ENCODE measurements around the gene TPST1.
A peak's percentile ranks its signal among the peaks of the same experiment; 100 is the strongest.
"Not testable (repeated sequence)": the region's sequence is repeated elsewhere in the genome, so short reads cannot be mapped to it uniquely, and the experiment has no call there.

The TPST1 gene

DNA sequence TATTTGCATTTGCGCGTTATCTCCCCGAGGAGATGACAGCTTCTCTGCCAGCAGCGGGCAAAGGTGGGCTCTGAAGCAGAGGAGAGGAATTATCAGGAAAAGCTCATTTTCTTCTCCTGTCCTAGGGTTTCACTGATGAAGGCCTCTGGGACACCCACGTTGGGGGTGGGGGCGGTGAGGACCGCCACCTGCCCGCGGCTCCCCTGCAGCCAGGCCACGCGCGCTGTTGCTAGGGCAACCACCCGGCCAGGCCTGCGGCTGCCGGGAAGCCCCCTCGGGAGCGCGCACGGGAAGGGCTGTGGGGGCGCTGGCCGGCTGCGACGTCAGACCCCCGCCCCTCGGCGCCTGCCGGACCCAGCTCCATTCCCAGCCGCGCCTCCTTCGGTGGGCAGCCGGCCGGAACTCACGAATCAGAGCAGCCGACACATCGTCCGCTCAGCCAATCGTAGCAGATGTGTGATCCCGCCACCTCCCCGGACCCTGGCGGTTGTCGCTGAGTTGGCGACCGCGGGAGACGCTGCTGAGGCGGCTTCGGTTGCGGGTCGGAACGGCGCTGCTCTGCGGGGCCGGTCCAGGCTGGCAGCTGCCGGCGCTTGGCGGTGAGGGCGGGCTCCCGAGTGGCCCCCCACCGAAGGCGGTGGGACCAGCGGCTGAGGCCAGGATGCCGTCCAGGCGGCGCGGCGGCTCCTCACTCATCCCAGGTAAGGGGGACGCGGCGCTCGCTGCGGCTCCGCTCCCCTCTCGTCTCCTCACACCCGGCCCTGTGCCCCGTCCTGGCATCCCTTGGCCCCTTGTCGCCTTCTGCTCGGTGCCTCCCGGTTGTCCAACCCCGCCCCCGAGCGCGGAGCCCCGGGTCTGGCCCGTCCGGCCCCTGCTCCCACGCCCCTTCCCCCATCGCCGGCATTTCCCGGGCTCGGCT lies at the start of gene TPST1:
TPST1 (plus strand) TSS at position 513 of the 919 bp plus-strand sequence. CDS start 35,092 bp downstream, outside the sequence.
- peak; percentile 83 for DNase-seq (ENCODE audit: low read depth)

DNA sequence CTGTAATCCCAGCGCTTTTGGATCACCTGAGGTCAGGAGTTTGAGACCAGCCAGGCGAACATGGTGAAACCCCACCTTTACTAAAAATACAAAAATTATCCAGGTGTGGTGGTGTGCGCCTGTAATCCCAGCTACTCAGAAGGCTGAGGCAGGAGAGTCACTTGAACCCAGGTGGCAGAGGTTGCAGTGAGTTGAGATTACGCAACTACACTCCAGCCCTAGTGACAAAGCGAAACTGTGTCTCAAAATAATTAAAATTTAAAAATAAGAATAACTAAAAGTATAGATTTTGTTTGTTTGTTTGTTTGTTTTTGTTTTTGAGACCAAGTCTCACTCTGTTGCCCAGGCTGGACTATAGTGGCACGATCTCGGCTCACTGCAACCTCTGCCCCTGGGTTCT lies 49.1 kb upstream of the TPST1 start:
- DNase-seq (ENCODE audit: low read depth): not testable (repeated sequence)

DNA sequence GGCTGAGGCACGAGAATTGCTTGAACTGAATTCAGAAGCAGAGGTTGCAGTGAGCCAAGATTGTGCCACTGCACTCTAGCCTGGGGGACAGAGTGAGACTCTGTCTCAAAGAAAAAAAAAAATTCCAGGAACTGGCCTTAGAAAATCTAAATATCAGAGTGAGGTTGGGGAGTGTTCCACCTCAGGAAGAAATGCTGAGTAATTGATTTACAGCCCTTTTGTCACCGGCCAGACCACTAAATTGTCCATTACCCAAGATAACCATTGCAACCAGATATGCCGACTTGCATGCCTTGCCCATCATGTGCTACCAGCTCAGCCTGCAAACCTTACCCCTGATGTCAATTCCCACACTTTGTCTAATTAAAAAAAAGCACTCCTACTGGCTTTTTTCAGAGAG lies 48.1 kb upstream of the TPST1 start:
- no peak for DNase-seq (ENCODE audit: low read depth)

DNA sequence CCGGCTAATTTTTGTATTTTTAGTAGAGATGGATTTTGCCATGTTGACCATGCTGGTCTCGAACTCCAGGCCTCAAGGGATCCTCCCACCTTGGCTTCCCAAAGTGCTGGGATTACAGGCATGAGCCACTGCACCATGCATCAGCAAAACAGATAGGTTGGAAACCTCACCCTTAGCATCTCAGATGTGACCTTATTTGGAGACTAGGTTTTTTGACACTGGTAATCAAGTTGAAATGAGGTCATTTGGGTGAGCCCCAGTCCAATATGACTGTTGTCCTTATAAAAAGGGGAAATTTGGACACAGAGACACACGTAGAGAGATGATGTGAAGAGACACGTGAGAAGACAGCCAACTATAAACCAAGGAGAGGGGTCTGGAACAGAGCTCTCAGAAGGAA lies 42.5 kb upstream of the TPST1 start:
- DNase-seq (ENCODE audit: low read depth): no peak

GRCh38 chr7:66163186-66163610 lies 41.9 kb upstream of the TPST1 start:
- no peak for DNase-seq (ENCODE audit: low read depth)

DNA sequence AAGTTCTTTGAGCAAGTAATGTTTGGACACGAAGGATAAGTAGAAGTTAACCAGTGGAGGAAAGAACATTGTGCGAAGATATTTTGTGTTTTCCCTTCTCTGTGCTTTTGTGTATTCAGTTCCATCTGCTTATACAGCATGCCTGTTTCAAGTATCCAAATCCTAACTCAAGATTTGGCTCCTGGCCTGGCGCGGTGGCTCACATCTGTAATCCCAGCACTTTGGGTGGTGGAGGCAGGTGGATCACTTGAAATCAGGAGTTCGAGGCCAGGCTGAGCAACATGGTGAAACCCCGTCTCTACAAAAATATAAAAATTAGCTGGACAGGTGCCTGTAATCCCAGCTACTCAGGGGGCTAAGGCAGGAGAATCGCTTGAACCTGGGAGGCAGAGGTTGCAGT lies 40.8 kb upstream of the TPST1 start:
- no peak for DNase-seq (ENCODE audit: low read depth)

GRCh38 chr7:66167773-66168387 lies 37.3 kb upstream of the TPST1 start:
- peak; percentile 93 for DNase-seq (ENCODE audit: low read depth)

- no peak for DNase-seq (ENCODE audit: low read depth)
These were observed 35.5 kb upstream of the TPST1 start for GRCh38 chr7:66169616-66170015.

DNA sequence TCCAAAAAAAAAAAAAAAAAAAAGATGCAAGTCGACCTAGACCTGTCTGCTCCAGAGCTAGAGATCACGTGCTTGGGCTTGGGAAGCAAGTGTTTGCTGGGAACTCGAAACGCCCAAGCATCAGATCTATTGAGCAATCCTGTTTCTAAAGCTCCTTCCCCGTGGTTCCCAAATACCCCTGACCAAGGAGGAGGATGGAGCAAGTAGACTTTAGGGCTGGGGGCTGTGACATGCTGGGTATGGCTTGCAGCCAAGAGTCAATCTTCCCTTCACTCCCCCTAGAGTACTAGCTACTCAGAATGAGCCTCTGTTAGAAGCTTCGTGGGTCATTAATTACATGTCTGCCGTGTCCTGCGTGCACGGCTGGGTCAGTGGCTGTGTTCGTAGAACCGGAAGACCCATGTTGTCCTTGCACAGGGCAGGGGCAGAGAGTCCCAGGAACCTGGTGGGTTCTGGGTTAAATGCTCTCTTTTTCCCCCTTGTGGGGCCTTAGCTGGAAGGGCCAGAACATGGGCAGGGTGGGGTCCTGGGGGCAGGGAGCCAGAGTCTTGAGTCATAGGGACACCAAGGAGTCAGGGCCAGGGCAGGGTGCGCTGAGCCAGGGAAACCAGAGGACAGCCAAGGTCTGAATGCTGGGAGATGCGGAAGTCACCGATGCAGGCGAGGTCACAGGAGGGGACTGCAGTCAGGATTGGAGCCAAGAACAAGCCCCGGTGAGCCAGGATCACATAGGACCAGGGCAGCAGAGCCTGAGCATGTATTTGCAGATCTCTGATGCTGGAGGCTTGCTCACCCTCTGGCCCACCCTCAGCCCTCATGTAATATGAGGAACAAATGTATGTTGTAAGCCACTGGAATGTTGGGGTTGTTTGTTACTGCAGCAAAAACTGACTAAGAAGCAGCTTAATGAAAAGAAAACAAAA lies 34.6 kb upstream of the TPST1 start:
- peak; percentile 52 for DNase-seq (ENCODE audit: low read depth)

DNA sequence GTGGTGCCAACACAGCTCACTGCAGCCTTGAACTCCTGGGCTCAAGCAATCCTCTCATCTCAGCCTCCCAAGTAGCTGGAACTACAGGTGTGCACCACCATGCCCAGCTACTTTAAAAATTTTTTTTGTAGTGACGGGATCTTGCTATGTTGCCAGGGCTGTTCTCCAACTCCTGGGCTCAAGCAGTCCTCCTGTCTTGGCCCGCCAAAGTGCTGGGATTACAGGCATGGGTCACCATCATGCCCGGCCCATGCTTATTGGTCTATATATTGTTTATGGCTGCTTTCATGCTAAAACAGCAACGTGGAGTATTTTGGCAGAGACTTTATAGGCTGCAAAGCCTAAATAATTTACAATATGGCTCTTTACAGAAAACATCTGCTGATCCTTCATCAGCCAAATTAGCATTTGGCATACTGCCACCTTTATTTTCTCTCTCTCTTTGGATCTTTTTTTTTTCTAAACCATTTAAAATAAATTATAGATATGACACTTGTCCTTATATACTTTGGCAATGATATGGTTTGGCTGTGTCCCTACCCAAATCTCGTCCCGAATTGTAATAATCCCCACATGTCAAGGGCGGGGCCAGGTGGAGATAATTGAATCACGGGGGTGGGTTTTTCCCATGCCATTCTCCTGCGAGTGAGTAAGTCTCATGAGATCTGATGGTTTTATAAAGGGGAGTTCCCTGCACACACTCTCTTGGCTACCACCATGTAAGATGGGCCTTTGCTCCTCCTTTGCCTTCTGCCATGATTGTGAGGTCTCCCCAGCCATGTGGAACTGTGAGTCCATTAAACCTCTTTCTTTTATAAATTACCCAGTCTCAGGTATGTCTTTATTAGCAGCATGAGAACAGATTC lies 32.4 kb upstream of the TPST1 start:
- not testable (repeated sequence) for DNase-seq (ENCODE audit: low read depth)

DNA sequence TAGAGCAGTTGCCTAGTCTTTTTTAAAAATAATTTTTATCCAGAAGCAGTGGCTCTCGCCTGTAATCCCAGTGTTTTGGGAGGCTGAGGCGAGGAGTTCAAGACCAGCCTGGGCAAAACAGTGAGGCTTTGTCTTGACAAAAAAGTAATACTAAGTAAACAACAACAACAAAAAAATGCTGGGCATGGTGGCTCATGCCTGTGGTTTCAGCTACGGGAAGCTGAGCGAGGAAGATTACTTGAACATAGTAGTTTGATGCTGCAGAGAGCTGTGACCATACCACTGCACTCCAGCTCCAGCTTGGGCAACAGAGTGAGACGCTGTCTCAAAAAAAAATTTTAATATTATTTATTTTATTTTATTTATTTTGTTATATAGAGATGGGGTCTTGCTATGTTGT lies 31.3 kb upstream of the TPST1 start:
- DNase-seq (ENCODE audit: low read depth): peak; percentile 30

GRCh38 chr7:66175006-66175405 lies 30.1 kb upstream of the TPST1 start:
- DNase-seq (ENCODE audit: low read depth): not testable (repeated sequence)

DNA sequence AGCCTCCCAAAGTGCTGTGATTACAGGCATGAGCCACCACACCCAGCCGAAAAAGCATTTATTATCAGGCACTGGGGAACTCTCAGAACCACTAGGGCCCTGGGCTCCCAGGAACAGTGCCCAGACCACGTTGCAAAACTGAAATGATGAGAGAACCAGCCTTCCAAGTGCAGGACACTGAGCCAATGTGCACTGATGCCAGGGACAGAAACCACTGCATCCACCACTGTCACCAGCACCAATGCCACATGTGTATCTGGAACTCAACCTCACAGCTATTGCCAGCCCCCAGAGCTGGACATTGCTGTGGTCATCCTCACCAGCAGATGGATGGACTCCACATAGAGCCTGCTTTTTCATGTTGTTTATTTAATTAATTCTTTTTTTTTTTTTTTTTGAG lies 28.2 kb upstream of the TPST1 start:
- peak; percentile 88 for DNase-seq (ENCODE audit: low read depth)

DNA sequence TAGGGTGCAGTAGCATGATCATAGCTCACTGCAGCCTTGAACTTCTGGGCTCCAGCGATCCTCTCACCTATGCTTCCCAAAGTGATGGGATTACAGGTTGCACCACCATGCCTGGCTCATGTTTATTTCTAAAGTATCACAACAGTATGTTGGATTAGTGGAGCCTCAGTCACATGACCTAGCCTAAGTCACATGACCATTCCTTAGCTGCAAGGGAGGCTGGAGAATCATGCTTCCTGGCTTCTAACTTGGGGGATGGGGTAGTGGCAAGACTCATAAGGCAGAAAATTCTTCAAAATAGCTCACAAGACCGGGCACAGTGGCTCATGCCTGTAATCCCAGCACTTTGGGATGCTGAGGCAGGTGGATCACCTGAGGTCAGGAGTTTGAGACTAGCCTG lies 26.9 kb upstream of the TPST1 start:
- DNase-seq (ENCODE audit: low read depth): no peak

GRCh38 chr7:66181329-66181728 lies 23.8 kb upstream of the TPST1 start:
- DNase-seq (ENCODE audit: low read depth): no peak

GRCh38 chr7:66181845-66182244 lies 23.3 kb upstream of the TPST1 start:
- no peak for DNase-seq (ENCODE audit: low read depth)

DNA sequence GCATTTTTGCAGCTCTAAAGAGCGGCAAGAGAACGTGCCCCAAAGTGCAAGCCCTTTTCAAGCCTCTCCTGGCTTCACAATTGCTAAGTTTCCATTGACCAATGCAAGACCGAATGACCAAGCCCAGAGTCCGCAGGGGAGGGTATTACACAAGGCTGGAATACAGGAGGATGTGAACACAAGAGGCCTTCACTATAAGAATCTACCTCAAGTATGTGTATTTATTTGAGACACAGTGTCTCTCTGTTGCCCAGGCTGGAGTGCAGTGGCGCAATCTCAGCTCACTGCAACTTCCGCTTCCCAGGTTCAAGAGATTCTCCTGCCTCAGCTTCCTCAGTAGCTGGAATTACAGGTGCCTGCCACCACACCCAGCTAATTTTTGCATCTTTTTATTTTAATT lies 22.2 kb upstream of the TPST1 start:
- DNase-seq (ENCODE audit: low read depth): no peak

DNA sequence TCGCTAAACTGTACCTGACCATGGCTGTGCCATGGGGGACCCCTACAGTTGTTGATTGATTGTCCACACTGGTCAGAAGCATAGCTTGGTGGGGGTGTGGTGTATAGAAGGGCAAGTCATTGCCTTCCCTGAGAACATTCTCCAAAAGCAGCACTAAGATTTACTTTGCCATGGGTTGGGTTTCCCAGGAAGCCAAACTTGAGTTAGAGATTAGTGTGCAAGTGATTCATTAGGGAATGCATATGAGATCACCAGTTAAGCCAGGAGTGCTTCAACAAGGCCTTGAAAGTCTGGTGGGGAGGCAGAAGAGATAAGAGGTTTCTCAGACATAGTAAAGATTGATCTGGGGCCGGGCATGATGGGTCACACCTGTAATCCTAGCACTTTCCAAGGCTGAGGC lies 21.4 kb upstream of the TPST1 start:
- DNase-seq (ENCODE audit: low read depth): peak; percentile 40

DNA sequence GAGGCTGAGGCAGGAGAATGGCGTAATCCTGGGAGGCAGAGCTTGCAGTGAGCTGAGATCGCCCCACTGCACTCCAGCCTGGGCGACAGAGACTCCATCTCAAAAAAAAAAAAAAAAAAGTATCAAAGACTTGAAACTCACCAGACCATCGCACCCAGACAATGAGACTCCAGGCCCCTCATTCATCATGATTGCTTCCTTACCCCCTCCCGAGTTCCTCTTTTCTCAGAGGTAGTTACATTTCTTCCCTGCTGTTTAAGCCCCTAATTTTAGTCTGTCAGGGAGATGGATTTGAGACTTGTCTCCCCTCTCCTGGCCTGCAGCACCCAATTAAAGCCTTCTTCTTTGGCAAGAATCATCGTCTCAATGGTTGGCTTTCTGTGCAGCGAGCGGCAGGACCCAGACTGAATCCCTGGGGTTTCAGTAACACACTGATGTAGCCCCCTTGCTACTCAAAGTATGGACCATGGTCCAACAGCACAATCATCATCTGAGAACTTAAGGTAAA lies 19.4 kb upstream of the TPST1 start:
- no peak for DNase-seq (ENCODE audit: low read depth)

DNA sequence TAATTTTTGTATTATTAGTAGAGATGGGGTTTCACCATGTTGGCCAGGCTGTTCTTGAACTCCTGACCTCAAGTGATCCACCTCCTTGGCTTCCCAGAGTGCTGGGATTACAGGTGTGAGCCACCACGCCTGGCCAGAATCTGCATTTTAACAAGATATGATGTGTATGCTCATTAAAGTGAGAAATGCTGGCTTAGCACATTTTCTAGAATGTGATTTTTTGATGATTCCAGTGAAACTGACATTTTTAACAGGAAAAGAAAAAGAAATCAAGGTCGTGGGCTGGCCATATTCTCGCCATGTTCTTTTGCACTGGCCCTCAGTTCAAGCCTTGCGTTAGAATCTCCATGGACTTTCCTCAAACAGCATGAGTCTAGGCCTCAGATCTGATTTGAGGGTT lies 18.1 kb upstream of the TPST1 start:
- no peak for DNase-seq (ENCODE audit: low read depth)

DNA sequence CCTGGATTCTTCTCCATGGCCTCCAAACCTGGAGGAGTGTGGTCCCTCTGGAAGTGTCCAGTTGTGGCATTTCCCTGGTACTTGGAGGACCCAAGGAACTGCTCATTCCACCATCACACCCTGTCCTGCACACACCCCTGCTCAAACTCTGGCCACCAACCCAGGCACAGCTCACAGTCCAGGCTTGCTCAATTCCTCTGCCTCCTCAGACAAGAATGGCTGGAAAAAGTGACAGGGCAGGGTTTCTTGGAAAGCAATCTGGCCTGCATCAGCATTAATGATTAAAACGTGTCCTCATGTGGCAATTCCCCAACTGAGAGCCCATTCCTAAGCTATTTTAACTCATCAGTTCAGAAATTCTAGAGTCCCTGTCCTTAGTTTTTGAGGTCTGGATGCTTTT lies 17.2 kb upstream of the TPST1 start:
- peak; percentile 95 for DNase-seq (ENCODE audit: low read depth)
